GM12891 (cell line): ENCODE results near the gene F7.

Experiments used
- POLR2A ChIP-seq: IDR thresholded peaks from 2 replicates; pipeline ENCODE4 v1.6.1; 2011; ENCODE audit warnings: low read depth, low read length, control low read depth
- POLR2AphosphoS5 ChIP-seq: IDR thresholded peaks from 2 replicates; pipeline ENCODE4 v1.6.1; 2011; ENCODE audit warnings: low read depth, low read length, control low read depth
- POU2F2 ChIP-seq: IDR thresholded peaks from 2 replicates; pipeline ENCODE4 v1.6.1; 2011; ENCODE audit warnings: low read depth, mild to moderate bottlenecking, control low read depth, low read length, moderate library complexity
- SPI1 ChIP-seq: IDR thresholded peaks from 2 replicates; pipeline ENCODE4 v1.6.1; 2011; ENCODE audit warnings: low read depth, low read length, control low read depth

- TF ChIP-seq POLR2A (no peak), SPI1 (no peak), POLR2AphosphoS5 (no peak), POU2F2 (no peak)
Observed at GRCh38 chr13:113077566-113077952, 28.0 kb upstream of the F7 start.
